ENCODE data around the gene CSRP3.

The CSRP3 gene

DNA sequence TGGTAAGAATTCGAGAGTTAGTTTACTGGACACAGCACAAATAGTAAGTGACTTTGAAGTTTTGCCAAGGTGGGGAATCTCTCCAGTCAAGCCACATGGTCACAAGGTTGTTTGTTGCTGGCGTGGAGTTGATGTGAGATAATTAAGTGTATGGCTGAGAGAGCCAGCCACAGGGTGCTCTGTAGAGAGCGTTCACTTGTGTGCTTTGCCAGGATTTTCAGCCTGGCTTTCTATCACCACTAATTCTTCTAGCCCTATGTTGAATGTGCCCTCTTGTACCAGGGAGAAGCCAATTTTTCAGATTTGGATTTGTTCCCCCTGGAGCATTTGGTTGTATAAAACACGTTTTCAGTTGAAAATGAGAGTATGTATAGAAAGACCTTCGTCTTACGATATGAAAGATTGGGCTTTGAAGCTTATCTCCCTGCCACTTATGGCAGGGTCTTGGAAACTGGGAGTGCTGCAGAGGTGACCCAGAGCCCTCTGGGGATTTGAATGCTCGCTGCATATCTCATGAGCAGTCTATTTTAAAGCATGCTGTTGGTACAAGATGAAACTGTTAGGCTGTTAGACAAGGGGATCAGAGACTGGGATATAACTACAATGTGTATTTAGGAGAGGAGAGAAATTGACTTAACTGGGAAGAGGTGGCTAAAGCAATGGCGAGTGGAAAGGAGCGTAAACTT, 28.6 kb downstream of the CSRP3 start:
- Histone ChIP-seq H3K27me3 (replicated peaks in 2 of 5; ENCODE audit: control insufficient read depth in 4 of 5, insufficient read depth in 5 of 5, low read length in 4 of 5) (no peaks in the 10 kb centered on the region), H3K27ac (ENCODE audit: insufficient read depth in 1 of 2, low read depth in 1 of 2, low read length in 2 of 2, poor library complexity in 1 of 2, severe bottlenecking in 2 of 2) (no peak overlapping the region), H3K9me3 (ENCODE audit: control extremely low read depth in 1 of 5, control insufficient read depth in 4 of 5, insufficient read depth in 2 of 5, low read depth in 1 of 5, low read length in 4 of 5) (no peaks in the 10 kb centered on the region), H3K4me3 (ENCODE audit: control insufficient read depth in 1 of 7, extremely low read depth in 1 of 7, insufficient read depth in 4 of 7, low read depth in 2 of 7, low read length in 6 of 7) (no peak overlapping the region), H3K4me1 (ENCODE audit: control extremely low read depth in 1 of 4, control insufficient read depth in 4 of 4, insufficient read depth in 4 of 4, low read length in 3 of 4) (no peaks in the 10 kb centered on the region), H3K36me3 (ENCODE audit: control insufficient read depth in 4 of 4, insufficient read depth in 4 of 4, low read length in 3 of 4) (peaks cover 19 to 53% (median 37%) of the 10 kb centered on the region in 4 experiments)
- WGBS (ENCODE audit: insufficient coverage) = 98% methylated on average over 6 of the region's 9 CpGs
- ChIA-PET CTCF (no interaction called here), POLR2A (no interaction called here)
- DNase-seq = no peak

DNA sequence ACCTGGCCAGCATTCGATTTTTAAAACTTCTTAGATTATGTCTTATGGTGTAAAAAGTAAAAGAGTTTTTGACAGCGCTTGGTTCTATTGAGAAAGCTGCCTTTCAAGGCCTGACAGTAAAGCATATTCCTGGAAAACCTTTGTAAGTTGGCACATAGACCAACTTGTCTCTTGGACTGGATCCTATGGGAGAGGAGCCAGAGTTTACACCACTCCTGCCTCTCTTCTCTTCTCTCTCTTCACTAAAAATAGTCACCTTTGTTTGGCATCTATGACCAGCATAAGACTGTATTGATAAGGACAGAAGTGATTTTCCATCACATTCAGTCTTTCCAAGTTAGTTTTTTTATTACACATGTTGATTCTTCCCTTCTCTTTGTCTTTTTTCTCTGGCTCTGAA, 33.7 kb downstream of the CSRP3 start:
- WGBS (ENCODE audit: insufficient coverage) = no CpG with 5 or more reads among the region's 2 CpGs
- POLR2A ChIA-PET = no interaction called here
- no peak for DNase-seq
- CTCF ChIA-PET = no interaction called here
- H3K9me3 ChIP-seq (ENCODE audit: control extremely low read depth in 1 of 5, control insufficient read depth in 4 of 5, insufficient read depth in 2 of 5, low read depth in 1 of 5, low read length in 4 of 5) = no peaks in the 10 kb centered on the region
- H3K4me3 ChIP-seq (ENCODE audit: control insufficient read depth in 1 of 7, extremely low read depth in 1 of 7, insufficient read depth in 4 of 7, low read depth in 2 of 7, low read length in 6 of 7) = no peak overlapping the region
- H3K4me1 ChIP-seq (ENCODE audit: control extremely low read depth in 1 of 4, control insufficient read depth in 4 of 4, insufficient read depth in 4 of 4, low read length in 3 of 4) = peaks cover 0 to 8% (median 3%) of the 10 kb centered on the region in 4 experiments
- H3K36me3 ChIP-seq (ENCODE audit: control insufficient read depth in 4 of 4, insufficient read depth in 4 of 4, low read length in 3 of 4) = peaks cover 19 to 56% (median 39%) of the 10 kb centered on the region in 4 experiments
- H3K27me3 ChIP-seq (replicated peaks in 2 of 5; ENCODE audit: control insufficient read depth in 4 of 5, insufficient read depth in 5 of 5, low read length in 4 of 5) = no peaks in the 10 kb centered on the region
- no peak overlapping the region for H3K27ac ChIP-seq (ENCODE audit: insufficient read depth in 1 of 2, low read depth in 1 of 2, low read length in 2 of 2, poor library complexity in 1 of 2, severe bottlenecking in 2 of 2)

DNA sequence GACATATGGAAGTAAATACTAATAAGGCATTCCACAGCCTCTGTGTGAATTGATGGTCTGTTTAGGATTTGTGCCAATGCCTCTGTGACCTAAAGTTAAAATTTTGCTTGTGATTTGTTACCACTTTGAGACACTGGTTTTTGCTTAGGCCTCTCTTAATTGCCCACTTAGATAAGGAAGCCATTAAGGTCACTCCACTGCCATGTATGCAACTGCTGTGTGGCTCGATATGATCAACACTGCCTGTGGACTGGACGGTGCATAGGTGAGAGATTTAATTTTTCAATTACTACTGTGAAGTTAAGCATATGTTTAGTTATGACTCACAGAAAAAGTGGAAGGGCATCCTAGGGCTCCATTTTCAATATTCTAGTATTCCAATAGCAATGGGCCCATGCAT, 36.9 kb downstream of the CSRP3 start:
- ChIA-PET CTCF (no interaction called here), POLR2A (interaction anchor here (0.7 kb wide), 1 partner anchor 216 kb away, joined by 3 read pairs; no protein-coding TSS in a partner anchor)
- no peaks in the 10 kb centered on the region for H3K9me3 ChIP-seq (ENCODE audit: control extremely low read depth in 1 of 5, control insufficient read depth in 4 of 5, insufficient read depth in 2 of 5, low read depth in 1 of 5, low read length in 4 of 5)
- peaks cover 7 to 43% (median 29%) of the 10 kb centered on the region in 4 experiments for H3K36me3 ChIP-seq (ENCODE audit: control insufficient read depth in 4 of 4, insufficient read depth in 4 of 4, low read length in 3 of 4)
- DNase-seq = no peak
- WGBS (ENCODE audit: insufficient coverage) = no CpG with 5 or more reads among the region's 2 CpGs
- no peak overlapping the region for H3K4me3 ChIP-seq (ENCODE audit: control insufficient read depth in 1 of 7, extremely low read depth in 1 of 7, insufficient read depth in 4 of 7, low read depth in 2 of 7, low read length in 6 of 7)
- H3K4me1 ChIP-seq (ENCODE audit: control extremely low read depth in 1 of 4, control insufficient read depth in 4 of 4, insufficient read depth in 4 of 4, low read length in 3 of 4) = peaks cover 0 to 11% (median 3%) of the 10 kb centered on the region in 4 experiments
- no peak overlapping the region for H3K27ac ChIP-seq (ENCODE audit: insufficient read depth in 1 of 2, low read depth in 1 of 2, low read length in 2 of 2, poor library complexity in 1 of 2, severe bottlenecking in 2 of 2)
- H3K27me3 ChIP-seq (replicated peaks in 2 of 5; ENCODE audit: control insufficient read depth in 4 of 5, insufficient read depth in 5 of 5, low read length in 4 of 5) = no peaks in the 10 kb centered on the region

DNA sequence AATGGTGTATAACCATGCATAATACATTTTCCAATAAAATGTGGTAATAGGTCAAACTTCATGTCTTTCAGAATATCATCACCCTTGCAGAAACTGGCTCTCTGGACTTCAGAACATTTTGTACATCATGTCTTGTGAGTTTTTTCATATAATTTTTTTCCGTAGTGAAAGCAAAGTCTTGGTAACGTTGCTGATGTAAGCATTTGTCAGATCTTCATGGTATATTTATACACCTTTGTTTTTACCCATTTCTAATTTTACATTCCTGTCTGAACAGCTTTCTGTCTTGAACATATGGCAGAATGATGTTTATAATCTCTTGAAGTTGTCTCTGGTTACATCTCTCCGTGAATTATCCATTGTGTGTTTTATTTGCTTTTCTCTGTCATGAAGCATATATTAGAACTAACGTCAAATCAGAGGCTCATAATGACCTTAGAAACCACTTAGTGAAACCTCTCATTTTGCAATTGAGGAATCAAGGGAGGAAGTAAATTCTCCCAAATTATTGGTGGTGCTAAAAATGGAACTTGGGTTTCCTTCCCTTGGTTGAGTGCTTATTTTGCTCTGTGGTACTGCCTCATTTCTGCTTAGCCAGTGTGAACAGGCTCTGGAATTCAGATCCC, 37.4 kb downstream of the CSRP3 start:
- no peaks in the 10 kb centered on the region for H3K9me3 ChIP-seq (ENCODE audit: control extremely low read depth in 1 of 5, control insufficient read depth in 4 of 5, insufficient read depth in 2 of 5, low read depth in 1 of 5, low read length in 4 of 5)
- H3K36me3 ChIP-seq (ENCODE audit: control insufficient read depth in 4 of 4, insufficient read depth in 4 of 4, low read length in 3 of 4) = peaks cover 7 to 43% (median 32%) of the 10 kb centered on the region in 4 experiments
- POLR2A ChIA-PET = interaction anchor here (0.7 kb wide), 1 partner anchor 217 kb away, joined by 3 read pairs; no protein-coding TSS in a partner anchor
- no peak overlapping the region for H3K27ac ChIP-seq (ENCODE audit: insufficient read depth in 1 of 2, low read depth in 1 of 2, low read length in 2 of 2, poor library complexity in 1 of 2, severe bottlenecking in 2 of 2)
- no CpG with 5 or more reads among the region's 4 CpGs for WGBS (ENCODE audit: insufficient coverage)
- no peaks in the 10 kb centered on the region for H3K27me3 ChIP-seq (replicated peaks in 2 of 5; ENCODE audit: control insufficient read depth in 4 of 5, insufficient read depth in 5 of 5, low read length in 4 of 5)
- H3K4me1 ChIP-seq (ENCODE audit: control extremely low read depth in 1 of 4, control insufficient read depth in 4 of 4, insufficient read depth in 4 of 4, low read length in 3 of 4) = peaks cover 0 to 11% (median 3%) of the 10 kb centered on the region in 4 experiments
- H3K4me3 ChIP-seq (ENCODE audit: control insufficient read depth in 1 of 7, extremely low read depth in 1 of 7, insufficient read depth in 4 of 7, low read depth in 2 of 7, low read length in 6 of 7) = no peak overlapping the region
- DNase-seq = no peak
- CTCF ChIA-PET = no interaction called here

DNA sequence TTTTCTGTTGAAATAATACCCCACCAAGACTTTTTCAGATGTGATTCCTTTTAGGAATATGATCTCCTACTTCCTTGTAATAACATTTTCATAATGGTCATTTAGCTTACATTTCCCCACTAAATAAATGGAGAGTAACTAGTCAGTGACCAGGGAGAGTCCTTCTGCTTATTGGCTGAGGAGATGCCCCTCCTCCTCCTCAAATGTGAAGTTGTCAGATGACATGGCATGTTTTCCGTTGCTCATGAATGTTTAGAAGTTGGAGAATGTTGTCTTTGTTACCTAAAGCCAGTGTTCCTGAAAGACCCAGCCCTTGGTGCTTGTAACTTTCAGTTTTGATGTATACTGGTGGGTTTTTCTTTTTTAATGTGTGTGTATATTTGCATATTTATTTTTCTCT, 38.2 kb downstream of the CSRP3 start:
- ChIA-PET CTCF (no interaction called here), POLR2A (no interaction called here)
- WGBS (ENCODE audit: insufficient coverage) = no CpG with 5 or more reads among the region's 1 CpG
- no peaks in the 10 kb centered on the region for H3K9me3 ChIP-seq (ENCODE audit: control extremely low read depth in 1 of 5, control insufficient read depth in 4 of 5, insufficient read depth in 2 of 5, low read depth in 1 of 5, low read length in 4 of 5)
- peak overlapping the region in 3 of 7 experiments; percentile 5 to 64 (median 59) for H3K4me3 ChIP-seq (ENCODE audit: control insufficient read depth in 1 of 7, extremely low read depth in 1 of 7, insufficient read depth in 4 of 7, low read depth in 2 of 7, low read length in 6 of 7)
- peaks cover 0 to 11% (median 3%) of the 10 kb centered on the region in 4 experiments for H3K4me1 ChIP-seq (ENCODE audit: control extremely low read depth in 1 of 4, control insufficient read depth in 4 of 4, insufficient read depth in 4 of 4, low read length in 3 of 4)
- H3K27ac ChIP-seq (ENCODE audit: insufficient read depth in 1 of 2, low read depth in 1 of 2, low read length in 2 of 2, poor library complexity in 1 of 2, severe bottlenecking in 2 of 2) = no peak overlapping the region
- peak; percentile 9 to 66 (median 48) for DNase-seq
- H3K27me3 ChIP-seq (replicated peaks in 2 of 5; ENCODE audit: control insufficient read depth in 4 of 5, insufficient read depth in 5 of 5, low read length in 4 of 5) = no peaks in the 10 kb centered on the region
- peaks cover 9 to 39% (median 30%) of the 10 kb centered on the region in 4 experiments for H3K36me3 ChIP-seq (ENCODE audit: control insufficient read depth in 4 of 4, insufficient read depth in 4 of 4, low read length in 3 of 4)

DNA sequence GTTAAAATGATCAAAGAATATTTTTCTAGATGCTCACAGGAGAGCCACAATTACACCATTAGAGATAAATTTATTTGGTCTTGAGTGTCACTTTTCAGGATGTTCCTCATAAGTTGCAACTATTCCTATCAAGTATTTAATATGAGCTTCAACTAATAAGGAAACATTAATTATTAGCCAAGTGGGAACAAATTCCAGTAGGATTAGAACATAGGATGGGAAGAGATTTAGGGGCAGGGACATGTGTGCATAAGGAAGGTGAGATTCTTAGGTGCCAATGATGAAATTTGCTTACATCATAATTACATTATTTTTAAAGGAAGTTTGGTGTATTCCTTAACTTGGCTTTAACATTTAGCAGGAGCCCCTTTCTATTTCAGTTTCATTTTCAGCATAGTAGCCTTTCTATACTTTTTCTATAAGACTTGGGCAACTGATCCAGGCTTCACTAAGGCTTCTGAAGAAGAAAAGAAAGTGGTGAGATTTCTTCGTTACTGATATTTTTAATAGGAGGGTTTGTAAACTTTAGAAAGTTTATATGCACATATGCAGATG, 38.8 kb downstream of the CSRP3 start:
- ChIA-PET POLR2A (interaction anchor here (0.6 kb wide), 1 partner anchor 1348 kb away, joined by 3 read pairs; no protein-coding TSS in a partner anchor), CTCF (interaction anchor here (1.0 kb wide), 1 partner anchor 9 kb away, joined by 3 read pairs; no protein-coding TSS in a partner anchor)
- peak; percentile 8 to 52 (median 39) for DNase-seq
- Histone ChIP-seq H3K36me3 (ENCODE audit: control insufficient read depth in 4 of 4, insufficient read depth in 4 of 4, low read length in 3 of 4) (peaks cover 9 to 35% (median 27%) of the 10 kb centered on the region in 4 experiments), H3K27me3 (replicated peaks in 2 of 5; ENCODE audit: control insufficient read depth in 4 of 5, insufficient read depth in 5 of 5, low read length in 4 of 5) (no peaks in the 10 kb centered on the region), H3K9me3 (ENCODE audit: control extremely low read depth in 1 of 5, control insufficient read depth in 4 of 5, insufficient read depth in 2 of 5, low read depth in 1 of 5, low read length in 4 of 5) (no peaks in the 10 kb centered on the region), H3K4me1 (ENCODE audit: control extremely low read depth in 1 of 4, control insufficient read depth in 4 of 4, insufficient read depth in 4 of 4, low read length in 3 of 4) (peaks cover 0 to 11% (median 3%) of the 10 kb centered on the region in 4 experiments), H3K27ac (ENCODE audit: insufficient read depth in 1 of 2, low read depth in 1 of 2, low read length in 2 of 2, poor library complexity in 1 of 2, severe bottlenecking in 2 of 2) (no peak overlapping the region), H3K4me3 (ENCODE audit: control insufficient read depth in 1 of 7, extremely low read depth in 1 of 7, insufficient read depth in 4 of 7, low read depth in 2 of 7, low read length in 6 of 7) (peak overlapping the region in 3 of 7 experiments; percentile 13 to 64 (median 59))
- WGBS (ENCODE audit: insufficient coverage) = no CpG with 5 or more reads among the region's 1 CpG

DNA sequence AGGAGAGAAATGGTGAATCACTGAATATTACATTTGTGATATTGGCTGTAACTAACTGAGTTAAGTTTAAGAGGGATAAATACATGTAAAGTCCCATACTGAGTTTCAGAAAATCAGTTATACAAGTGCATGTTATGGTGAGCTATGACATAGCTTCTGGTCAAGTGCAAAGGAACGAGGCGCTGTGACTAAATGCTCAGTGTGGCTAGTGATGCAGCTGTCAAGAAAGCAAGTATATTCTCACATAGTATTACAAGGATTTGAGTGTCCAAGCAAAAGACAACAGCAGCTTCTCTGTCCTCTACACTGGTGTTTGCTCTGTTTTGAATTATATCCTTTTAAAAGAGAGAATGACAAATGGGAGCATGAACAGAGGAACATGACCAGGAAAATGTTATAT, 40.1 kb downstream of the CSRP3 start:
- Histone ChIP-seq H3K4me3 (ENCODE audit: control insufficient read depth in 1 of 7, extremely low read depth in 1 of 7, insufficient read depth in 4 of 7, low read depth in 2 of 7, low read length in 6 of 7) (no peak overlapping the region), H3K27ac (ENCODE audit: insufficient read depth in 1 of 2, low read depth in 1 of 2, low read length in 2 of 2, poor library complexity in 1 of 2, severe bottlenecking in 2 of 2) (no peak overlapping the region), H3K4me1 (ENCODE audit: control extremely low read depth in 1 of 4, control insufficient read depth in 4 of 4, insufficient read depth in 4 of 4, low read length in 3 of 4) (peaks cover 0 to 11% (median 3%) of the 10 kb centered on the region in 4 experiments), H3K36me3 (ENCODE audit: control insufficient read depth in 4 of 4, insufficient read depth in 4 of 4, low read length in 3 of 4) (peaks cover 14 to 26% (median 23%) of the 10 kb centered on the region in 4 experiments), H3K27me3 (replicated peaks in 2 of 5; ENCODE audit: control insufficient read depth in 4 of 5, insufficient read depth in 5 of 5, low read length in 4 of 5) (no peaks in the 10 kb centered on the region), H3K9me3 (ENCODE audit: control extremely low read depth in 1 of 5, control insufficient read depth in 4 of 5, insufficient read depth in 2 of 5, low read depth in 1 of 5, low read length in 4 of 5) (no peaks in the 10 kb centered on the region)
- no peak for DNase-seq
- POLR2A ChIA-PET = no interaction called here
- CTCF ChIA-PET = interaction anchor here (0.9 to 2.4 kb wide), 6 partner anchors 9 to 391 kb away, joined by 3 to 7 read pairs (median 4); no protein-coding TSS in a partner anchor
- WGBS (ENCODE audit: insufficient coverage) = no CpG with 5 or more reads among the region's 2 CpGs
